NCI-H2227 (cell line): ENCODE data around the gene KRT17.
"Not testable (repeated sequence)": the region's sequence is repeated elsewhere in the genome, so short reads cannot be mapped to it uniquely, and the experiment has no call there.

ENCODE experiments used
- DNase-seq: peaks from one replicate; lab custom pipeline; 2025; ENCODE audit not compliant: unreplicated experiment; lab: John Stamatoyannopoulos, UW

The KRT17 gene

DNA sequence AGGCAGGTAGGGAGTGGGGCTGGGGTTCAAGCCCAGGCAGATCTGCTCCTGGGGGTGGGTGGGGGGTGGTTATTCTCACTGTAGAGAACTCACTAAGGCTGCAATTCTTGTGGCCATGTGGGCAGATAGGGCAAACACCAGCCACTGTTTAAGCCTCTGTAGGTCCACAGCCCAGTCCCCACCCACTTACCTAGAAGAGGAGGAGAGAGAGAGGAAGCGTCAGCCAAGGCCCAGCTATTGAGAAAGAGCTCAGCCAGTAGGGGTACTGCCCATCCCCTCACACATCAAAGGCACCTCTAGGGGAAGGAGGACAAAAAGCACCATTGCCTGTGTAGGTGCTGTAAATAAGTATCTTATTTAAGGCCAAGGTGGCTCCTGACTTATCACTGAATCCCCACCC is 24.7 kb downstream of the KRT17 start:
- no peak for DNase-seq

- DNase-seq: no peak
These were observed 28.8 kb downstream of the KRT17 start for GRCh38 chr17:41595585-41595984.

- no peak for DNase-seq
These were observed 29.9 kb downstream of the KRT17 start for GRCh38 chr17:41594363-41594915.

GRCh38 chr17:41593306-41593981 is 30.9 kb downstream of the KRT17 start:
- no peak for DNase-seq

- no peak for DNase-seq
These were observed 31.6 kb downstream of the KRT17 start for GRCh38 chr17:41592601-41593305.

GRCh38 chr17:41589301-41589700 is 35.1 kb downstream of the KRT17 start:
- no peak for DNase-seq

DNA sequence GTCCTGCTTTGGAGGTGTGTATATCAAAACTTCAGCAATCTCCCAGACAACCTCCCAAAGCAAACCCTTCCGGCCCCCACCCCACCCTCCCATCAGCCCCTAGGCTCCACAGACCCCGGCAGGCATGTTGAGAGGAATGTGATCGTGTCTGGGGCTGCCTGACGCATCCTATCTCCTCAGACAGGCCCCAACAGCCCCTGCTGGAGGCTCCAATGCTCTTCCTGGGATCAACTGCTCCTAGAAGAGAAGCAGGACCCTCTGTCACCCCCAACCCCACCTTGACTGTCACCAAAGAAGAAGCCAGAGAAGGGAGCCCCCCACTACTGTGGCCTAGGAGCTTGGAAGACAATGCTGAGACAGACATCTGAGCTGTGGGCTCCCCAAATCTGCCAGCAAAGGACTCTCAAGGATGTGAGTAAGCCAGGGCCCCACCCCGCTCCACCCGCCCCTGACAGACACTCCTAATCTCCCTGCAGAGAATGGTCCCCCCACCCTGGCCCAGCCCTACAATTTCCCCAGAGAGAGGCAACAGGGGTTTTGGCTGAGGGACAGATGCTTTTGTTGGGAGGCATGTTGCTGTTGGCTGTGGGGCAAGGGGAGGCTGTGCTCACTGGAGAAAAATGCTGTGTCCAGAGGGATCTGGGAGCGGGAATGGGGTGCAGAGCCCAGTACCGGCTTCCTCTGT is 36.1 kb downstream of the KRT17 start:
- no peak for DNase-seq

DNA sequence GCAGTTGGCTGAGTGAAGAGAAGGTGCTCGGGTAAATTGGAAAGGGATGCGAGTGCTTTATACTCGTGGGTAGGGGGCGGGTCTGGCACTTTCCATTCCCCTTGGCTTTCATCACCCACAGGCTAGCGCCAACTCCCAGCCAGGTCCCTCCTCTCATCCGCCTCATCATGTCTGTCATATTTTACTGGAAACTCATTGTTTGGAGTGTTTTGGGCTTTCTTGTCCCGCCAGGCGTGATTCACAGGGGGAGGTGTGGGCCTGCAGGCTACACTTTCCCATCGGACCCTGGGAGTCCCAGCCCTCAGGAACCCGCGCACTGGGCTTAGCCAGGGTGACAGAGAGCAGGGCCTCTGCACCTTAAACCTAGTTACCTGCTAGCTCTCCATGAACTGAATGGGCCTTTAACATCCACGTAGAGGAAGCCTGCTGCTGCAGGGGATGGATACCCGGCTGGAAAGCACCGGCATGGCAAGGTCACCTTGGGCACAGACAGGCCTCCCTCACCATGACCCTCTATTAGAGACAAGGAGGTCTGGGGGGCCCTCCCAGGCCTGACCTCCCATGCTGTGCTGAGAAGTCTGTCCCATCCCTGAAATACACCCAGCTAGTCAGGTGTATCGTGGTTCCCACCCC is 37.4 kb downstream of the KRT17 start, which contains the start of gene KRT14:
KRT14 (minus strand) TSS at position 33 of the 633 bp plus-strand sequence. CDS start 61 bp downstream, outside the sequence.
- no peak for DNase-seq

GRCh38 chr17:41585301-41586056 is 38.9 kb downstream of the KRT17 start:
- DNase-seq: no peak

DNA sequence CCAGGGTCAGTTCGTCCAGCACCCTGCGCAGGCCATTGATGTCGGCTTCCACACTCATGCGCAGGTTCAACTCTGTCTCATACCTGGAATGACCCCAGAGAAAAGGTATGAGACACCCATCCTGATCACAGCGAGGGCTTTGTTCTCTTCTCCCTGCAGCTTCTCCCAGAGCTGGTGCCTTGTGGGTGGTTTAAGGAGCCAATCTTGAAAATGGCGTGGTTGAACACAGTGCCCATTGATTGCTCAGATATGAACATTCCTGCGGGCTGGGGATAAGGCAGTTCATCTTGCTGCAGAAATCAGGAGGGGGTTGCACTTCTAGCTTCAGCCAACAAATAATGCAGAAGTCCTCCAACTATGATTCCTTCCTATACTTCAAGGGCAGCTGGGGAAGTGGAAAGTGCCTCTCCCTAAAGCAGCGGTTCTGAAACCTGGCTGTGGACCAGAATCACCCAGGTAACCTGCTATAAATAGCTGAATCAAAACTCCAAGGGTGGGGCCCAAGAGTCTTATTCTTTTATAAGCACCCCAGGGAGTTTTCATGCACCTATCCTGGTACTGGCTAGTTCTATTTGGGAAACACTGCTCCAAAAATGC is 39.9 kb downstream of the KRT17 start:
- not testable (repeated sequence) for DNase-seq

GRCh38 chr17:41583137-41584127 is 40.9 kb downstream of the KRT17 start:
- DNase-seq: no peak

- not testable (repeated sequence) for DNase-seq
These were observed 42.1 kb downstream of the KRT17 start for GRCh38 chr17:41582061-41582968.

DNA sequence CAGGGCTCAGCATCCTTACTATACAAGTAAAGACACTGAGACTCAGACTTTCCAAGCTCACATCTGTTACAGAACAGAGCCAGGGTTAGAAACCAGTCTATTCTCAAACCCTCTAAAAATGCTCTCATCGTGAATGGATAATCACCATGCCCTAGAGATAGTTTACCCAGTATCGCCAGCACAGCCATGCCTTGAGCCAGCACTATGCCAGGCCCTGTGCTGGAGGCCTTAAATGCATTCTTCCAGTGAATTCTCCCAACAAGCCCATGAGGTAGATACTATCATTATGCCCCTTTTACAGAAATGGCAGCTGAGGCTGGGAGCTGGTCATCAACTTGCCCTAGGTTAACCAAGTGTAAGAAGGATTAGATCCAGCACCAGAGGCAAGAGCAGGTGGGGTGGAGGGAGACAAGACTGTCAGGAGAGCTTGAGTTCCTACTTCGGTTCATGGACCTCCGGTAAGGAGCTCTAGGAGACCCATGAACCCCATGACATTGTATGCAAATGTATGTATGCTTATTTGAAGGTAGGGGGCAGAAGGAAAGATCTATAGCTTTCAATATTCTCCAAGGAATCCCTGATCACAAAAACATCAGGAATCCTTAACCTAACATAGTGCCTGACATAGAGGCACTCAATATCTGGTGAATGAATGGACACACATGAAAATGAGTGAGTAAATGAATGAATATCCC is 42.9 kb downstream of the KRT17 start:
- no peak for DNase-seq

DNA sequence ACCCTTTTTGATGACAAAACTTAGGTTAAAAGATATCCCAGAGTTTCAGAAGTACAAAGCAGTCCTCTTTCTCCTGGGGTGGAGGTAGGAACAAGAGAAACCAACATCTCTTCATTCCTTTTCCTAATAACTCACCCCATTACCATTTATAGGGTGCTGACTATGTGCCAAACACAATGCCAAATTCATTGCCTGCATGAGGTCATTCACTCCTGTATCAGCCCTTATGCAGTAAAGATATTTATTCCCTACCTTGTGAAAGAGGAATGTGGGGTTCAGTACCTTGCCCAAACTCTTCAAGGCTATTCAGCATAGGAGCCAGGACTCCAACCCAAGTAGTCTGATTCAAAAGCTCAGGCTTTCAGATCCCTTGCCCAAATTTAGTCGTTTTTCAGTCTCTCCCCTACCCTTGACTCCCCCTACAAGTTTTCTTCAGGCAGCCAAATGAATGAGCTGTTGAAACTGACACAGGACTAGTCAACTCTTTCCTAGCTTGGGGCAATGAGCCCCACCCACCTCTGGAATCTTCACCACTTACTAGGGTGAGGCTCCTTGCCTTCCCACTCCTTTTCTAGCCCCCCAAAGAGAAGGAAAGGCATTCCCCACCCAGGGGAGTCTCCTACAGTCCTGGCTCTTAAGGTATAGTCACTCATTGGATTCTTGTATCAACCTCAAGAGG is 43.5 kb downstream of the KRT17 start:
- DNase-seq: no peak

GRCh38 chr17:41580244-41580575 is 44.2 kb downstream of the KRT17 start:
- no peak for DNase-seq

- peak; percentile 51 for DNase-seq
These were observed 44.7 kb downstream of the KRT17 start for GRCh38 chr17:41579484-41580243.
